ENCODE measurements around the gene JMJD6.
"Not testable (repeated sequence)": the region's sequence is repeated elsewhere in the genome, so short reads cannot be mapped to it uniquely, and the experiment has no call there.

Gene JMJD6

DNA sequence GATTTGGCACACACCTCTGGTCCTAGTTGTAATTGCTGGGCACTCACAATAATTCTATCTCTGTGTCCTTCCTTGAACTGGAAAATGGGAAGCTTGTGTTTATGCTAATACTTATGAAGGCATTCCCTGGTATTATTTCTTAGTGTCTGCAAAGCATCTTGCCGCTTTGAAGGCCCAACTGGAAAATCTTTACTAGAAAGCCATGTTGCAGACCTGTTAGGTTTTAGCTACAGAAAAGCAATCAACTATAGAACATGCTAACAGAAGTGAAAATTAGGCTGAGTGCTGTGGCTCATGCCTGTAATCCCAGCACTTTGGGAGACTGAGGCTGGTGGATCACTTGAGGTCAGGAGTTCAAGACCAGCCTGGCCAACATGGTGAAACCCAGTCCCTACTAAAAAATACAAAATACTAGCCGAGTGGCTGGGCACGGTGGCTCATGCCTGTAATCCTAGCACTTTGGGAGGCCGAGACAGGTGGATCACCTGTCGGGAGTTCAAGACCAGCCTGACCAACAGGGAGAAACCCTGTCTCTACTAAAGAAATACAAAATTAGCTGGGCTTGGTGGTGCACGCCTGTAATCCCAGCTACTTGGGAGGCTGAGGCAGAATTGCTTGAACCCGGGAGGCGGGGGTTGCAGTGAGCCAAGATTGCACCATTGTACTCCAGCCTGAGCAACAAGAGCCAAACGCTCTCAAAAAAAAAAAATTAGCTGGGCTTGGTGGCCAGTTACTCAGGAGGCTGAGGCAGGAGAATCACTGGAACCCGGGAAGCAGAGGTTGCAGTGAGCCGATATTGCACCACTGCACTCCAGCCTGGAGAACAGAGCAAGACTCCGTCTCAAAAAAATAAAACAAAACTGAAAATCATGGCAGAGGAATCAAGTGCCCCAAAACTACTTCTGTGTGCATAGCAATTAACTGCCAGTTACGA lies 5.7 kb upstream of the JMJD6 start:
- not testable (repeated sequence) for H3K9me3 Mint-ChIP-seq (ENCODE audit: low read depth); H3K27me3 Mint-ChIP-seq
- H3K36me3 Mint-ChIP-seq, result peaks cover 28% of the 10 kb centered on the region
- peak overlapping the region; percentile 97 for H3K27ac Mint-ChIP-seq
- H3K4me1 Mint-ChIP-seq (ENCODE audit: low read depth), result peaks cover 59% of the 10 kb centered on the region
- peak overlapping the region; percentile 99 for H3K4me3 Mint-ChIP-seq

DNA sequence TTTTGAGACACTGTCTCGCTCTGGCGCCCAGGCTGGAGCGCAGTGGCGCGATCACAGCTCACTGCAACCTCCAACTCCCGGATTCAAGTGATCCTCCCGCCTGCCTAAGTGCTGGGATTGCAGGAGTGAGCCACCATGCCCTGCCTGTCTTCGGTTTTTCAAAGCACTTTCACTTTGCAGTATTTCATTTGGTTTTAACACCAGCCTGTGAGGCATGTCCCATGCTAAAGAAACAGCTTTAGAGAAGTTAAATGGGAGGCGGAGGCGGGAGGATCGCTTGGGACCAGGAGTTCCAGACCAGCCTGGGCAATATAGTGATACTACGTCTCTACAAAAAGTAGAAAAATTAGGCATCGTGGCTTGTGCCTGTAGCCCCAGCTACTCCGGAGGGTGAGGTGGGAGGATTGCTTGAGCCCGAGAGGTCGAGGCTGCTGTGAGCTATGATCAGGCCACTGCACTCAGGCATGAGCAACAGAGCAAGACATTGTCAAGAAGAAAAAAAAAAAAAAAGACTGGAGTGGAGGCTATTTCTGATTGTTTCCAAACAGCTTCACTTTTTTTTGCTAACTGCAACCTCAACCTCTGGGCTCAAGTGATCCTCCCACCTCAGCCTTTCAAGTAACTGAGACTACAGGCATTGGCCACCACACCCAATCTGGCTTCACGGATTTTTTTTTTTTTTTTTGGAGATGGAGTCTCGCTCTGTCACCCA lies 1.5 kb upstream of the JMJD6 start:
- Mint-ChIP-seq H3K27me3 (no peaks in the 10 kb centered on the region), H3K36me3 (peaks cover 4% of the 10 kb centered on the region), H3K27ac (peak overlapping the region; percentile 97), H3K4me1 (ENCODE audit: low read depth) (peaks cover 58% of the 10 kb centered on the region), H3K4me3 (peak overlapping the region; percentile 98), H3K9me3 (ENCODE audit: low read depth) (no peaks in the 10 kb centered on the region)

DNA sequence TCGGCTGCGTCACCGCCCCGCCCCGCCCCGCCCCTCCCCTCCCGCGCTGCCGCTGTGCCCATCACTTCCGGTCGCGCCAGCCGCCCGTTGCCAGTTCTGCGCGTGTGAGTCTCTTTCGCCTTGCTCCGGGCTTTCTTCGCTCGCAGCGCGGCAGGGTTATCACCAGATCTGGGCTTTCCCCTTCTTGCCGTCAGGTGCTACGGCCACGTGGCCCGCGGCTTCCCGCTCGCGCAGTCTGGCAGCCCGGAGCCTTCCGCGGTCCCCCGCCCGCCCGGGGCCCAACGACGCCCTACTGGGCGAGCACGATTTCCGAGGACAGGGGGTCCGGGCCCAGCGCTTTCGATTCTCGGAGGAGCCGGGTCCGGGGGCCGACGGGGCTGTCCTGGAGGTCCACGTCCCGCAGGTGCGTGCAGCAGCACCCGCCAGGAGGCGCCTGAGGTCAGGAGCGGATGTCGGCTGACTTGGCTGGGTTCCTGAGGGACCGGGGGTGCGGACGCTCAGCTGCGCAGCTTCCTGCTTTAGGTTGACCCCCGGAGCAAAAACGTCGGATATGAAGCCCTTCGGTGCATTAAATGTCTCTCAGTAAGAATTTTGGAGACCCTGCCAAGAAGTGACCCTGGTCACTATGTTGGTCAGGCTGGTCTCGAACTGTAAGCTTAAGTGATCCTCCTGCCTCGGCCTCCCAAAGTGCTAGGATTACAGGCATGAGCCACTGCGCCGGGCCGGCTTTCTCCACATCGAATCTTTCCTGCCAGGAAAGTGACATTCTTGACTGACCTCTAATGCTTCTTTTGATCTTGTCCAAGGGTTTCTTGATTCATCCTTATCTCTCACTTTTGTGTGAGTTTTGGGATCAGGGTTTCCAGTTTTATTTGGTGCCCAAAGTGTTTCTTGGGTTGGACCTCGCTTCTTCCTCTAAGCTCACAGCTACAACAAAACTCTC lies 641 bp upstream of the JMJD6 start, which contains the start of gene METTL23:
METTL23 (plus strand) TSS at position 64 of the 943 bp plus-strand sequence. CDS start 2,872 bp downstream, outside the sequence.
- peaks cover 56% of the 10 kb centered on the region for H3K4me1 Mint-ChIP-seq (ENCODE audit: low read depth)
- H3K36me3 Mint-ChIP-seq, result peaks cover 4% of the 10 kb centered on the region
- no peaks in the 10 kb centered on the region for H3K27me3 Mint-ChIP-seq
- no peaks in the 10 kb centered on the region for H3K9me3 Mint-ChIP-seq (ENCODE audit: low read depth)
- peak within 1 kb of the TSS; percentile 97 for H3K27ac Mint-ChIP-seq
- peak within 1 kb of the TSS; percentile 98 for H3K4me3 Mint-ChIP-seq

DNA sequence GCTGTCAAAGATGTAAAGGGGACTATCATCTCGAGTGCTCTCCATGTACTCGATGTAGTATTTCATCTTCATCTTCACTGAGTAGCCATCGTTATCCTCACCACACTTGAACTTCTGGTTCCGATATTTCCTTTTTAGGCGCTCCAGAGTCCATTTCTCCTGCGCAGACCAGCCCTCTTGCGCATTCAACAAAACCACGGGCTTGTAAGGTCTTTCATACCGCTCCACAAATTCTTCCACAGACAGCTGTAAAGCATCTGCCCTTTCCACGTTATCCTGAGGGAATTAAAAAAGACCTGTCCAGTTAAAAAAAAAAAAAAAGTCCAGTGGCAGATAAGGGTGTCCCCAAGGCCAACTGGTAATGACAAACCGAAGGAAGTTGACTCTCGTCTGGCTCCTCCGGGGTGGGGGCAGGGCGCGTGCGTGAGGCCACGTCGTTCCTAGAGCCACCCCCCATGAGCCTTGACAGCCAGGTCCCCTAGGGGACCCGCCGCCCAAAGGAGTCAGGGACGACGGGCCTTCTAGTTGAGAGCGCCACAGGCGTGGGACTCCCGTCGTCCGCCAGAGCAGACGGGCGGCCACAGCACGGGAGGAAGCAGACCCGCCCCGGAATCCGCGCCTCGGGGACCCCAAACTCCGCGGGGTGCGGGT lies 701 bp downstream of the JMJD6 start:
- Mint-ChIP-seq H3K4me3 (peak overlapping the region; percentile 98), H3K27ac (peak overlapping the region; percentile 94), H3K4me1 (ENCODE audit: low read depth) (peaks cover 56% of the 10 kb centered on the region), H3K36me3 (peaks cover 10% of the 10 kb centered on the region), H3K9me3 (ENCODE audit: low read depth) (no peaks in the 10 kb centered on the region), H3K27me3 (no peaks in the 10 kb centered on the region)

DNA sequence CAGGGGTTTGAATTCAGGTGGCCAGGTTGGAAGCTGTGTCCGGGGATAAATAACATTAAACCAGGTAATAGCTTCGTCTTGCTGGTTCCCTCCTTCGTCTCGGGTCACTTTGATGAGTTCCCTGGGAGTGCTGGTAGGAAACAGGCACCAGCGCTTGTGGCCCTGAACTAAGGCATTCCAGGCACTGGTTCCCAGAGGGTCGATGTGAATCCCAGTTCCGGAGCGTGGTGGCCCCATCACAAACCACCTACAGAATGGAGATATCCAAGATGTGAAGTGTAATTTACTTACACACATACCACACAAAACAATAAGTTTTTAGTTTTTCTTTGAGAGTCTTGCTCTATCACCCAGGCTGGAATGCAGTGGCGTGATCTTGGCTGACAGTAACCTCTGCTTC lies 2.6 kb downstream of the JMJD6 start:
- peaks cover 45% of the 10 kb centered on the region for H3K4me1 Mint-ChIP-seq (ENCODE audit: low read depth)
- H3K9me3 Mint-ChIP-seq (ENCODE audit: low read depth), result no peaks in the 10 kb centered on the region
- no peaks in the 10 kb centered on the region for H3K27me3 Mint-ChIP-seq
- peak overlapping the region; percentile 62 for H3K4me3 Mint-ChIP-seq
- H3K27ac Mint-ChIP-seq, result peak overlapping the region; percentile 6
- H3K36me3 Mint-ChIP-seq, result peaks cover 10% of the 10 kb centered on the region

DNA sequence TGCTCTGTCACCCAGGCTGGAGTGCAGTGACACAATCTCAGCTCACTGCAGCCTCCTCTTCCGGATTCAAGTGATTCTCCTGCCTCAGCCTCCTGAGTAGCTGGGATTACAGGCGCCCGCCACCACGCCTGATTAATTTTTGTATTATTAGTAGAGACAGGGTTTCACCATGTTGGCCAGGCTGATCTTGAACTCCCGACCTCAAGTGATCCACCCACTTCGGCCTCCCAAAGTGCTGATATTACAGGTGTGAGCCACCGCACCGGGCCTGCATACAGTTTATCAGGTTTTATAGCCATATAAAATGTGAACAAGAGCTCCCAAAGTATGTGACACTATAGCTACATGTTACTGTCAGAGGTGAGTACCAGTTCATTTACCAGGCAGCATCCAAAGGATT lies 3.4 kb downstream of the JMJD6 start:
- H3K27me3 Mint-ChIP-seq; H3K36me3 Mint-ChIP-seq; H3K27ac Mint-ChIP-seq; H3K9me3 Mint-ChIP-seq (ENCODE audit: low read depth): not testable (repeated sequence)
- Mint-ChIP-seq H3K4me3 (peak overlapping the region; percentile 27), H3K4me1 (ENCODE audit: low read depth) (peaks cover 40% of the 10 kb centered on the region)

DNA sequence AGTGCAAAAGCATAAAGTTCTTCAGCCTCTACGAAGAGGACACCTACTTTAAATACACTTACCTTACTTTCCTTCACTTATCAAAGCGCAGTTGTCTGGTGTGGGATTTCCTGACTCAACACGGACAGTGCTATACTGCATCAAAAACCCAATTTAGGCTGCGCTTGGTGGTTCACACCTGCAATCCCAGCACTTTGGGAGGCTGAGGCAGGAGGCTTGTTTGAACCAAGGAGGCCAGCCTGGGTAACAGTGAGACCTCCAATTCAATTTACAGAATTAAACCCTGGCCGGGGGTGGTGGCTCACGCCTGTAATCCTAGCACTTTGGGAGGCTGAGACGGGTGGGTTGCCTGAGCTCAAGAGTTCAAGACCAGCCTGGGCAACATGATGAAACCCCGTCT lies 4.1 kb downstream of the JMJD6 start:
- H3K9me3 Mint-ChIP-seq (ENCODE audit: low read depth), result no peaks in the 10 kb centered on the region
- peaks cover 10% of the 10 kb centered on the region for H3K36me3 Mint-ChIP-seq
- no peak overlapping the region for H3K27ac Mint-ChIP-seq
- peaks cover 37% of the 10 kb centered on the region for H3K4me1 Mint-ChIP-seq (ENCODE audit: low read depth)
- H3K4me3 Mint-ChIP-seq, result no peak overlapping the region
- H3K27me3 Mint-ChIP-seq, result no peaks in the 10 kb centered on the region

DNA sequence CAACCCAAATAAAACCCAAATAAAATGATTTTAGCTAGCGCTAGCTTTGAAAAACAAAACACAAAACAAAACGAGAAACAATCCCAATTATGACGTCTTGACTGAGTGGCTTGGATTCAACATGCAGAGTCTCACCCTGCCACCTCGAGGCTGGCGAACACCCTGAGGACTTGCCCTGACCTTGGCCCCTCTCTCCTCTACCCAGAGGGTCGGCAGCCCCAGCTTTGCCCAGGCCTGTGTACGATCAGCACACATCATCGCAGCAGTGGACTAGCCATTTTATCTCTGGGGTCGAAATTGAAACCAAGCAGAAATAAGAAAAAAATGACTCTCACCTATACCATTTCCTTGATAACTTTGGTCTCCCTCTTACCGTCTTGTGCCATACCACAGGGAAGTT lies 4.9 kb downstream of the JMJD6 start:
- Mint-ChIP-seq H3K9me3 (ENCODE audit: low read depth) (no peaks in the 10 kb centered on the region), H3K27ac (peak overlapping the region; percentile 47), H3K36me3 (peaks cover 10% of the 10 kb centered on the region), H3K4me1 (ENCODE audit: low read depth) (peaks cover 44% of the 10 kb centered on the region), H3K4me3 (peak overlapping the region; percentile 2), H3K27me3 (no peaks in the 10 kb centered on the region)

DNA sequence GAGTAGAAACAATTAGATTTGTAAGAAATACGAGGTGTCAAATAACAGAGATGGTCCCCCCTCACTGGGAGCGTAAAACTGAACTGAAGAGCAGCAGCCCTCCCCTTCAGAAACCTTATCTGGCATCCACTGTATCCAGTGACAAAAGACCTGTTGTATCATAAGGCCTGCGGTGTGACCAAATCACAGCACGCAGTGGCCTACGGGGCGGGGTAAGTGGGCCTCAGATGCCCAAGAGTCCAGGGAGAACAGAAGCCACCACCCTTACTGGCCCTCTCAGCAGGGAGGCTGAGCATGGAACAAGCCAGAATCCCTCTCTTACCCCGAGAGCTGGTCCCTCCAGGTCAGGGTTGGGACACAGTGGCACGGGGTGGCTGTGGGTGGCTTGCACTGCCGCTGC lies 5.5 kb downstream of the JMJD6 start:
- Mint-ChIP-seq H3K36me3 (peaks cover 12% of the 10 kb centered on the region), H3K9me3 (ENCODE audit: low read depth) (no peaks in the 10 kb centered on the region), H3K27me3 (no peaks in the 10 kb centered on the region), H3K4me1 (ENCODE audit: low read depth) (peaks cover 49% of the 10 kb centered on the region), H3K4me3 (no peak overlapping the region), H3K27ac (peak overlapping the region; percentile 19)

DNA sequence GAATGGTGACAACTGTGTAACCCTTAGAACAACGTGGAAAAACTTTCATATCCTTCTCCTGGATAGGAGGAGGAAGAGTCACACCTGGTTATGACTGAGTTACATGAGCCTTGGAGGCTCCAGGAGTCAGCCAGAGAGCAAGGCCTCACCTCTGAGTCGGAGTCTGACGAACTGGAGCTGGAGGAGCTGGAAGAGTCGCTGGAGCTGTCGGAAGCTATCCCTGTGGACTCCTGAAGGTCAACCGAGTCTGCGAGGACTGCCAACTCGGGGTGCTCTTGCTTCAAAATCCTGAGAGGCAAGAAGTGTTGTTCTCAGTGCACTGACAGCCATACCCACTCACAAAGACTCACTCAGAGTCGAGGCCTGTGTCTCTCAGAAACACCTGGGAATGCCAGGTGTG lies 6.2 kb downstream of the JMJD6 start:
- no peaks in the 10 kb centered on the region for H3K27me3 Mint-ChIP-seq
- H3K4me3 Mint-ChIP-seq, result no peak overlapping the region
- H3K9me3 Mint-ChIP-seq (ENCODE audit: low read depth), result no peaks in the 10 kb centered on the region
- H3K36me3 Mint-ChIP-seq, result peaks cover 8% of the 10 kb centered on the region
- peaks cover 51% of the 10 kb centered on the region for H3K4me1 Mint-ChIP-seq (ENCODE audit: low read depth)
- H3K27ac Mint-ChIP-seq, result no peak overlapping the region

DNA sequence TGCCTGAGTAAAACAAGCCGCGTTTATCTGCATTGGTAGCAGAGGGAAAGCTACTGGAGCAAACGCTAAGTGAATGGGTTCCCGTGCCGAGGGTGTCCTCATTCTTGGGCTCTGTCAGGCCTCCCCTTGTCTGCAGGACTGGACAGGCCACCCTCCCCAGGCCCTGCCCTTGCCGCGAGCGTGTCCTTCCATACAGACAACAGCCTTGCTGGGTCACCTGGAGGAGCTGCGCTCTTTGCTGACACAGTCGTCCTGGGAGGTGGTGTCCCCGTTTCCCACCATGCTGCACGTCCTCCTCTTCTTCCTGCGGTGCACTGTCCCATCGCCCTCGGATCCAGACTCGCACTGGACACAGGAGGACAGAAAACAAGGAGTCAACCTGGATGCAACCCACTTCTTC lies 7.9 kb downstream of the JMJD6 start:
- no peaks in the 10 kb centered on the region for H3K27me3 Mint-ChIP-seq
- no peak overlapping the region for H3K4me3 Mint-ChIP-seq
- H3K27ac Mint-ChIP-seq, result no peak overlapping the region
- no peaks in the 10 kb centered on the region for H3K9me3 Mint-ChIP-seq (ENCODE audit: low read depth)
- H3K4me1 Mint-ChIP-seq (ENCODE audit: low read depth), result peaks cover 55% of the 10 kb centered on the region
- peaks cover 8% of the 10 kb centered on the region for H3K36me3 Mint-ChIP-seq

DNA sequence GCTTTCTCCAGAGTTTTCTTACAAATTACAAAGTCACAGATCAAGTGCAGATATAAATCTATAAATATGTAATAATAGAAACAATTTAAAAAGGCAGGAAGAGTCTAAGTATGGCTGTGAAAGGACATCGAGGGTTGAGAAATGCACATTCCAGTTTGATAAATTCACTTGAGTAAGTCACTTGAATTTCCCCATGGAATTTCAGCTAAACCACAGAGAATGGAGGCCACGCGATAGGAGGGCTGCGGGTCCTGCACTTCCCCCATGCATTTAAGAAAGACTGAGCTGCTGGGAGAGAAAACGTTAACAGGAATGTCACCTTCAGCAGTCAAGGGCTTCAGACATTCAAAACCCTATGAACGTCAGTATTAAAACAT lies 9.6 kb downstream of the JMJD6 start:
- Mint-ChIP-seq H3K27me3 (no peaks in the 10 kb centered on the region), H3K36me3 (peaks cover 6% of the 10 kb centered on the region), H3K4me1 (ENCODE audit: low read depth) (peaks cover 50% of the 10 kb centered on the region), H3K9me3 (ENCODE audit: low read depth) (no peaks in the 10 kb centered on the region), H3K27ac (peak overlapping the region; percentile 93), H3K4me3 (peak overlapping the region; percentile 79)

DNA sequence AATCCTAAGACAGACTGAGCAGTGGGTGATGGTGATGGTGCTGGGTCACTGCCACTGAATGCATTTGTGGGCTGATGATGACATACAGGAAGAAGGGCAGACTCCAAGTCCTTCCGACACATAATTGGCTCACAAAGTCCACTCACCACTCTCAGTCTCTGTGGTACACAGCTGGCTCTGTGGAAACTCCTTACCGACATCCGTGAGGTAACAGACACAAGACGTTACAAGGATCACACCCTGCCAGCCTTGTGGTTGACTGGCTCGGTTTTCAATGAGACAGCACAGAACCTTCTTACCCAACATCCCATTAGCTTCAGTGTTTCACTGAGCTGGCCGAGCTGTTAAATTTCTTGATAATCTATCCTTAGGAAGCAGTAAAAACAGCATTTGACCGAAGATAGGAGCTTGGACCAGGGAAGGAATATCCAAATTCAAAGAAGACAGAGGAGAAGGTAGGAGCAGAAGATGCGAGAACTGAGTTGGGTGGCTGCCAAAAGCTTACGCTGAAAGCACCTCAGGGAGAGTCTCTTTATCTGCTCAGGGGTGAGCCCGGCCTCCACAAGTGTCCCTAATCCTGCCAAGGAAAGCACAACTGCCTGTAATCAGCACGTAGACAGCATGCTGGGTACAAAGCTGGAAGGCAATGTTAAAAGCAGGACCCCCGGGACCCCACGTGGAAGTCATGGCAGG lies 10.1 kb downstream of the JMJD6 start:
- H3K36me3 Mint-ChIP-seq, result peaks cover 2% of the 10 kb centered on the region
- no peaks in the 10 kb centered on the region for H3K9me3 Mint-ChIP-seq (ENCODE audit: low read depth)
- no peaks in the 10 kb centered on the region for H3K27me3 Mint-ChIP-seq
- peaks cover 48% of the 10 kb centered on the region for H3K4me1 Mint-ChIP-seq (ENCODE audit: low read depth)
- H3K4me3 Mint-ChIP-seq, result peak overlapping the region; percentile 79
- H3K27ac Mint-ChIP-seq, result peak overlapping the region; percentile 93

DNA sequence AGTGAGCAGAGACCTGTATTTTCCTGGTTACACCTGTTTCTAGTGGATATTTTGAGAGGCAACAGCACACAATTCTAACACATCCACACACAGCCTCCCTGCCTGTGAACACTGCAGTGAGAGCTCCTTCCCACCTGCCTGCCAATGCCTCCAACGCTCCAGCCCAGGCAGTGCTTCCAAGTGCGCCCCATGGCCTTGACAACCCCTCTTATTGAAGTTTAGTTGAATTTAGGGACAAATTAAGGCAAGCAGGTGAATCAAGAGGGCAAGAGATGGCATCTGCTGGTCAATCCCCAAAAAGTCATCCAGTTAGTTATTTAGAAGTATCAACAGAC lies 10.9 kb downstream of the JMJD6 start:
- H3K4me1 Mint-ChIP-seq (ENCODE audit: low read depth), result peaks cover 50% of the 10 kb centered on the region
- H3K36me3 Mint-ChIP-seq, result peaks cover 2% of the 10 kb centered on the region
- no peaks in the 10 kb centered on the region for H3K9me3 Mint-ChIP-seq (ENCODE audit: low read depth)
- H3K4me3 Mint-ChIP-seq, result peak overlapping the region; percentile 79
- H3K27ac Mint-ChIP-seq, result peak overlapping the region; percentile 93
- H3K27me3 Mint-ChIP-seq, result no peaks in the 10 kb centered on the region

All from activated naive CD8-positive, alpha-beta T cell (primary cell).